Fibroblast of mammary gland (primary cell): Measurements from ENCODE around the gene TANC1.

Experiments used
- DNase-seq: peaks from one replicate; pipeline ENCODE4 v3.0.0-alpha.2; 2010; ENCODE audit warnings: low read depth
- H3K4me3 ChIP-seq: 2 replicates; pipeline ENCODE4 v1.5.1; 2011; ENCODE audit warnings: low read depth, mild to moderate bottlenecking, low read length, moderate library complexity; ENCODE audit not compliant: control insufficient read depth
- CTCF ChIP-seq: conservative IDR thresholded peaks from 2 replicates; pipeline ENCODE4 v1.5.1; 2011; ENCODE audit warnings: low read depth, low read length, inconsistent platforms; ENCODE audit not compliant: control insufficient read depth, insufficient read depth

The TANC1 gene

DNA sequence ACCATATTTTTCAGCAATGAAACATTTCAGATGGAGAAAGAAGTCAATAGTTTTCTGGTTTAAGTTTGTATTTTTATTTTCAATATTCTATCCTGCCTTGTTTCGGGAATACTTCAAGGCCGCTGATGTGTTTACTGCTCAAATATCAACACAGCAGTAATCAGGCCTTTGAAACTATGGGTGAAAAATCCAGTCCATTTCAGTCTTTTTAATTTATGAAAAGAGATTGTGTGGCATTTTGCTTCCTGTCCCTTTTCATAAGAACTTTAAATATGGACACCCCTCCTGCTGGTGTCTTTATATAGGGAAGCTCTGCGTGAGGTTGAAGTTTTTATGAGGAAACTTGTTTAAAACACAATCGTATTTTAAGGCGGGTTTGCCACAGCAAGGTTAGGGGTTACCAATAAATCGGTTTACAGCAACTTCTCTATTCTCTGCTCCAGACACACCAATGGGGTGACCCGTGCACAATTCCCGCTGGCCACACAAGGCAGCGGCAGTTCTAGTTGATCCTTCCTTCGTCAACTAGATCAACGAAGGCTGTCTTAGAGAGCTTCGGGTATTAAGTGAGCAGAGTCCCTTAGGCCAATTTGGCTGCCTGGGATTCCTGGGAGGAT lies 1.2 kb upstream of the TANC1 start:
- TF ChIP-seq CTCF = no peak
- no peak for DNase-seq
- peak overlapping the region; percentile 55 for H3K4me3 ChIP-seq

GRCh38 chr2:158967731-158968395 lies 577 bp upstream of the TANC1 start:
- peak; percentile 76 for DNase-seq
- peak overlapping the region; percentile 55 for H3K4me3 ChIP-seq
- TF ChIP-seq CTCF = no peak

- TF ChIP-seq CTCF = no peak
- H3K4me3 ChIP-seq = peak overlapping the region; percentile 85
- no peak for DNase-seq
These were observed 798 bp downstream of the TANC1 start for GRCh38 chr2:158969162-158969714.

DNA sequence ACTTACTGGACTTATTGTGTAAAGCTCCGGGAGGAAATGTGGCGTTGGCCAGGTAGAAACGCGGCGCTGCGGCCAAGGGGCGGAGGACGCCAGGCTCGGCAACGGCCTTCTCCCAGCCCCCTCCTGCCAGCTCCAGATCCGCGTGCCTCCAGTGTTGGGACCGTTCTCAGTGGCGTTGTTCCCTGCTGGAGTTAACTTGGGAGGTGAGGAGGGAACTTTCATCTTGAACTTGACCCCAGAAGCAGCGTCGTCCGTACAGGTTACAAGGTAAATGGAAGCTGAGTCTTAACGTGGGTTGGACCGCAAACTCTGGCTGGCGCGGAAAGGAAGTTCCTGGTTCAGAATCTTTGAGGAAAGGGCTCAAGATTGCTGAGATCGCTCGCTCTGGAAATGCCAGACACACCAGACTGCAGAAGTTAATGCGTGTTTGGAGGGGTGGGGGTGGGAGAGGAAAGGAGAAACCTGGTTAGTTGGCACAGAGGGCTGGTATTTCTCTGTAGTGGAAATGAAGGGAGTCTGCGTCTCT lies 1.3 kb downstream of the TANC1 start:
- peak overlapping the region; percentile 85 for H3K4me3 ChIP-seq
- no peak for DNase-seq
- TF ChIP-seq CTCF = no peak

DNA sequence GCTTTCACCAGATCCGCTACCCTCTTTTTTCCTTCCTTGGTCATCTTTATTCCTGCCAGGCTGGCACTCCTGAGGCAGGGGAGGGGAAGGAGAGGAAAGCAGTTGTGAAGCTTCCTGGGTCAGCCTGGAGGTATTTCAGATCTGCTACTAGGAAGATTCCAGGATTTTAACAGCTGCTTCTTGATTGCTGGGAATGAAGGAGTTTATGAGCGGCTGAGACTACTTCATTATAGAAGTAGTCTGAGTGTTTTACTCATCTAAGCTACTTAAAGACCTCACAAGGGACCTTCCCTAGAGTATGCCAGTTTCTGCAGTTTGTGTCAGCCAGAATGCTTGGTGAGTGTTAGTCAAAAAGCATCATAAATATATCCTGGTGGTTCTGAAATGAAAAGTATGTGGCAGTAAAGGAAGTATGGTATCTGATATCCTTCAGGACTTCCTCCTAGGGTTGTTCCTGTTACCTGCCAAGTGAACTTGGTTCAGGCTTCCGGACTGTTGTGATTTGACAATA lies 1.9 kb downstream of the TANC1 start:
- peak; percentile 9 for DNase-seq
- H3K4me3 ChIP-seq = peak overlapping the region; percentile 85
- no peak for TF ChIP-seq CTCF

- no peak overlapping the region for H3K4me3 ChIP-seq
- TF ChIP-seq CTCF = no peak
- peak; percentile 24 for DNase-seq
These were observed 4.9 kb downstream of the TANC1 start for GRCh38 chr2:158973116-158973956.
